WTC11 (cell line): ENCODE data around the gene RAB6A. TPM values are rescaled to one million over a fixed set of nuclear protein-coding genes. Genes with fewer than 3 reads are reported as not detected.

ENCODE experiments used
- ATAC-seq: fragments of 200-7000 bp; cut with Tn5 transposase; 2 replicates; pipeline ENCODE4 v1.10.0; 2021; ENCODE audit warnings: mild to moderate bottlenecking, moderate library complexity
- CTCF ChIA-PET: fragments of 300-600 bp; sonication (Branson Sonifier 250); formaldehyde crosslinking; loops from one replicate; lab custom pipeline; 2021; ENCODE audit warnings: antibody characterized with exemption; lab: Charles Lee
- POLR2A ChIA-PET: fragments of 350-600 bp; sonication (Branson Sonifier 250); formaldehyde crosslinking; loops from one replicate; lab custom pipeline; 2021; ENCODE audit warnings: antibody characterized with exemption; lab: Charles Lee
- DNase-seq: peaks from one replicate; pipeline ENCODE4 v3.0.0; 2021; ENCODE audit warnings: low spot score
- H3K27ac Mint-ChIP-seq: 2 replicates; pipeline ENCODE4 v1.8.0; 2021; ENCODE audit warnings: mixed read lengths
- H3K27me3 Mint-ChIP-seq: 2 replicates; pipeline ENCODE4 v1.8.0; 2021; ENCODE audit warnings: low read depth, mild to moderate bottlenecking, moderate library complexity, mixed read lengths
- H3K36me3 Mint-ChIP-seq: 2 replicates; pipeline ENCODE4 v1.8.0; 2021; ENCODE audit warnings: mixed read lengths
- H3K4me1 Mint-ChIP-seq: 2 replicates; pipeline ENCODE4 v1.8.0; 2022; ENCODE audit warnings: mixed read lengths
- H3K4me3 Mint-ChIP-seq: 2 replicates; pipeline ENCODE4 v1.8.0; 2021; ENCODE audit warnings: mild to moderate bottlenecking, moderate library complexity, mixed read lengths
- H3K9me3 Mint-ChIP-seq: 2 replicates; pipeline ENCODE4 v1.8.0; 2021; ENCODE audit warnings: mixed read lengths
- ATF2 ChIP-seq: sonication (generic); formaldehyde crosslinking; IDR thresholded peaks from 2 replicates; pipeline ENCODE4 v1.8.1; 2022; ENCODE audit warnings: low read depth, missing genetic modification reagents, borderline replicate concordance
- ELF4 ChIP-seq: sonication (generic); formaldehyde crosslinking; IDR thresholded peaks from 2 replicates; pipeline ENCODE4 v1.8.1; 2022; ENCODE audit warnings: low read depth, mild to moderate bottlenecking, moderate library complexity, missing genetic modification reagents
- ERG ChIP-seq: fragments of 250-450 bp; sonication (Bioruptor Pico); IDR thresholded peaks from 2 replicates; pipeline ENCODE4 v1.8.0; 2021; ENCODE audit warnings: mild to moderate bottlenecking
- FOXP1 ChIP-seq: sonication (generic); formaldehyde crosslinking; IDR thresholded peaks from 2 replicates; pipeline ENCODE4 v1.8.0; 2022; ENCODE audit warnings: missing genetic modification reagents, mild to moderate bottlenecking, moderate library complexity, borderline replicate concordance
- JAZF1 ChIP-seq: fragments of 250-450 bp; sonication (Bioruptor Pico); IDR thresholded peaks from 2 replicates; pipeline ENCODE4 v1.9.0; 2021; ENCODE audit warnings: moderate library complexity, mild to moderate bottlenecking, inconsistent platforms
- NR3C1 ChIP-seq: sonication (generic); formaldehyde crosslinking; conservative IDR thresholded peaks from 2 replicates; pipeline ENCODE4 v1.8.1; 2023; ENCODE audit warnings: low read depth, mild to moderate bottlenecking, missing genetic modification reagents
- PRRX2 ChIP-seq: fragments of 250-450 bp; sonication (Bioruptor Pico); IDR thresholded peaks from 2 replicates; pipeline ENCODE4 v1.8.0; 2021; ENCODE audit warnings: mild to moderate bottlenecking
- SMAD3 ChIP-seq: sonication (generic); formaldehyde crosslinking; IDR thresholded peaks from 2 replicates; pipeline ENCODE4 v1.8.0; 2022; ENCODE audit warnings: missing genetic modification reagents, mild to moderate bottlenecking, borderline replicate concordance
- ZNF121 ChIP-seq: sonication (generic); formaldehyde crosslinking; IDR thresholded peaks from 2 replicates; pipeline ENCODE4 v1.8.0; 2023; ENCODE audit warnings: missing genetic modification reagents
- ZNF317 ChIP-seq: sonication (generic); formaldehyde crosslinking; IDR thresholded peaks from 2 replicates; pipeline ENCODE4 v1.8.1; 2023; ENCODE audit warnings: low read depth, mild to moderate bottlenecking, moderate library complexity, missing genetic modification reagents, borderline replicate concordance
- ZNF396 ChIP-seq: fragments of 250-450 bp; sonication (Bioruptor Pico); IDR thresholded peaks from 2 replicates; pipeline ENCODE4 v1.8.0; 2021; ENCODE audit warnings: mild to moderate bottlenecking, moderate library complexity, borderline replicate concordance
- total RNA-seq: library from RNA; stranded (reverse); gene quantifications from 3 replicates; pipeline ENCODE4 v1.2.3, GENCODE V29; 2021
- TF ChIP-seq, protein P1 (sequence below): fragments of 250-450 bp; sonication (Bioruptor Pico); IDR thresholded peaks from 2 replicates; pipeline ENCODE4 v1.9.0; 2021; ENCODE audit warnings: mild to moderate bottlenecking, borderline replicate concordance

Gene RAB6A
- total RNA-seq, 1 experiment from 2014 or later, result 107 TPM

GRCh38 chr11:73801136-73801535, 40.3 kb upstream of the RAB6A start (continued):
- no peak for TF ChIP-seq ATF2 (CRISPR knock-in tag)
- TF ChIP-seq ZNF121 (CRISPR knock-in tag), result no peak
- no peak for TF ChIP-seq ELF4 (CRISPR knock-in tag)
- TF ChIP-seq PRRX2, result no peak
- TF ChIP-seq ERG, result no peak
- TF ChIP-seq NR3C1, result no peak
- TF ChIP-seq SMAD3 (CRISPR knock-in tag), result no peak
- TF ChIP-seq, protein P1, sequence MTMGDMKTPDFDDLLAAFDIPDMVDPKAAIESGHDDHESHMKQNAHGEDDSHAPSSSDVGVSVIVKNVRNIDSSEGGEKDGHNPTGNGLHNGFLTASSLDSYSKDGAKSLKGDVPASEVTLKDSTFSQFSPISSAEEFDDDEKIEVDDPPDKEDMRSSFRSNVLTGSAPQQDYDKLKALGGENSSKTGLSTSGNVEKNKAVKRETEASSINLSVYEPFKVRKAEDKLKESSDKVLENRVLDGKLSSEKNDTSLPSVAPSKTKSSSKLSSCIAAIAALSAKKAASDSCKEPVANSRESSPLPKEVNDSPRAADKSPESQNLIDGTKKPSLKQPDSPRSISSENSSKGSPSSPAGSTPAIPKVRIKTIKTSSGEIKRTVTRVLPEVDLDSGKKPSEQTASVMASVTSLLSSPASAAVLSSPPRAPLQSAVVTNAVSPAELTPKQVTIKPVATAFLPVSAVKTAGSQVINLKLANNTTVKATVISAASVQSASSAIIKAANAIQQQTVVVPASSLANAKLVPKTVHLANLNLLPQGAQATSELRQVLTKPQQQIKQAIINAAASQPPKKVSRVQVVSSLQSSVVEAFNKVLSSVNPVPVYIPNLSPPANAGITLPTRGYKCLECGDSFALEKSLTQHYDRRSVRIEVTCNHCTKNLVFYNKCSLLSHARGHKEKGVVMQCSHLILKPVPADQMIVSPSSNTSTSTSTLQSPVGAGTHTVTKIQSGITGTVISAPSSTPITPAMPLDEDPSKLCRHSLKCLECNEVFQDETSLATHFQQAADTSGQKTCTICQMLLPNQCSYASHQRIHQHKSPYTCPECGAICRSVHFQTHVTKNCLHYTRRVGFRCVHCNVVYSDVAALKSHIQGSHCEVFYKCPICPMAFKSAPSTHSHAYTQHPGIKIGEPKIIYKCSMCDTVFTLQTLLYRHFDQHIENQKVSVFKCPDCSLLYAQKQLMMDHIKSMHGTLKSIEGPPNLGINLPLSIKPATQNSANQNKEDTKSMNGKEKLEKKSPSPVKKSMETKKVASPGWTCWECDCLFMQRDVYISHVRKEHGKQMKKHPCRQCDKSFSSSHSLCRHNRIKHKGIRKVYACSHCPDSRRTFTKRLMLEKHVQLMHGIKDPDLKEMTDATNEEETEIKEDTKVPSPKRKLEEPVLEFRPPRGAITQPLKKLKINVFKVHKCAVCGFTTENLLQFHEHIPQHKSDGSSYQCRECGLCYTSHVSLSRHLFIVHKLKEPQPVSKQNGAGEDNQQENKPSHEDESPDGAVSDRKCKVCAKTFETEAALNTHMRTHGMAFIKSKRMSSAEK (CRISPR knock-in tag), result no peak

- Mint-ChIP-seq H3K27ac (peak overlapping the region; percentile 61; the same call in 1 of the 2 replicates), H3K27me3 (no peaks in the 10 kb centered on the region), H3K9me3 (no peaks in the 10 kb centered on the region), H3K4me1 (0 out of 2 replicates have a peak, but pooled peaks cover 2% of the 10 kb centered on the region), H3K4me3 (no peak overlapping the region), H3K36me3 (no peaks in the 10 kb centered on the region)
- CTCF ChIA-PET, result no interaction called here
- no peak for TF ChIP-seq JAZF1
- ATAC-seq (no peak), DNase-seq (no peak)
- POLR2A ChIA-PET, result interaction anchor here (0.7 to 0.8 kb wide), 2 partner anchors 15 to 30 kb away, joined by 4 to 8 read pairs; no protein-coding TSS in a partner anchor
Measured at GRCh38 chr11:73800276-73800806, 39.5 kb upstream of the RAB6A start.

DNA sequence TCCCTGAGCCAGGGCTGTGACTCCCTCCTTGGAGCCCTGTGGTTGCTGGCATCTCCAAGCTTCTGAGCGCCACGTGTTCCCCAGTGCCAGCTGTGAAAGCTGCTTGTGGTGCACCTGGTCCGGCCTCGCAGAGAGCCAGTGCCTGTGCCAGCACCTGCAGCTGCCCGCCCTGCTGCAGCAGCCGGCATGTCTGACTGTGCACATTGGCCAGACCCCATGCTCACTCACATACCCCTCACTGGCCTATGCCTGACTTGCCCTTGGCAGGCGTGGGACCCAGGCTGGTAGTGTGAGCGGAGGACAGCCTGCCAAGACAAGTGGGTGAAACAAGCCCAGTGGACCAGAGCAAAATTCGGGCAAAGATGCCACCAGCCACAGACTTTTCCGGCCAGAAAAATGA, 36.6 kb upstream of the RAB6A start:
- TF ChIP-seq ZNF317 (CRISPR knock-in tag), result no peak
- Mint-ChIP-seq H3K27me3 (no peaks in the 10 kb centered on the region), H3K36me3 (no peaks in the 10 kb centered on the region), H3K9me3 (no peaks in the 10 kb centered on the region), H3K27ac (no peak overlapping the region), H3K4me3 (no peak overlapping the region), H3K4me1 (peaks cover 2% of the 10 kb centered on the region; the same call in 1 of the 2 replicates)
- ChIA-PET CTCF (interaction anchor here (0.8 kb wide), 1 partner anchor 134 kb away, joined by 3 read pairs; no protein-coding TSS in a partner anchor), POLR2A (interaction anchor here (0.6 kb wide), 1 partner anchor 347 kb away, joined by 6 read pairs; no protein-coding TSS in a partner anchor)
- no peak for DNase-seq
- no peak for ATAC-seq

GRCh38 chr11:73795925-73796632, 35.2 kb upstream of the RAB6A start:
- ChIA-PET CTCF (no interaction called here), POLR2A (interaction anchor here (0.6 kb wide), 1 partner anchor 11 kb away, joined by 5 read pairs; no protein-coding TSS in a partner anchor)
- ATAC-seq (peak; percentile 98), DNase-seq (peak; percentile 66)
- no peaks in the 10 kb centered on the region for H3K9me3 Mint-ChIP-seq
- TF ChIP-seq FOXP1 (CRISPR knock-in tag) (peak; percentile 64; the same call in 1 of the 2 replicates), ZNF396 (no peak)
- TF ChIP-seq, protein P1 (CRISPR knock-in tag), result no peak
- H3K27me3 Mint-ChIP-seq, result no peaks in the 10 kb centered on the region
- no peaks in the 10 kb centered on the region for H3K36me3 Mint-ChIP-seq
- no peak overlapping the region for H3K4me3 Mint-ChIP-seq
- peak overlapping the region; percentile 94 for H3K27ac Mint-ChIP-seq
- H3K4me1 Mint-ChIP-seq, result peaks cover 6% of the 10 kb centered on the region; the same call in 1 of the 2 replicates
